Smooth muscle cell (in vitro differentiated cells): Measurements from ENCODE around the gene OR2Y1. TPM values are rescaled to one million over a fixed set of nuclear protein-coding genes. Genes with fewer than 3 reads are reported as not detected.

Experiments
- DNase-seq: peaks from one replicate; lab custom pipeline; 2025; ENCODE audit not compliant: unreplicated experiment; lab: John Stamatoyannopoulos, UW
- H2AFZ ChIP-seq: fragments of 200-600 bp; sonication (generic); 2 replicates; pipeline ENCODE4 v1.6.0; 2016; ENCODE audit warnings: antibody characterized with exemption, low read depth, mild to moderate bottlenecking
- H3F3A ChIP-seq: fragments of 200-600 bp; sonication (generic); 2 replicates; pipeline ENCODE4 v1.6.0; 2017; ENCODE audit warnings: antibody characterized with exemption, low read depth
- H3K27ac ChIP-seq: fragments of 200-600 bp; sonication (generic); 2 replicates; pipeline ENCODE4 v1.5.1; 2016; ENCODE audit warnings: low read depth, mild to moderate bottlenecking
- H3K27me3 ChIP-seq: fragments of 200-600 bp; sonication (generic); 2 replicates; pipeline ENCODE4 v1.6.1; 2016; ENCODE audit warnings: low read depth, mild to moderate bottlenecking
- H3K36me3 ChIP-seq: fragments of 200-600 bp; sonication (generic); 2 replicates; pipeline ENCODE4 v1.5.1; 2016; ENCODE audit warnings: low read depth
- H3K4me1 ChIP-seq: fragments of 200-600 bp; sonication (generic); 2 replicates; pipeline ENCODE4 v1.5.1; 2016; ENCODE audit warnings: low read depth
- H3K4me2 ChIP-seq: fragments of 200-600 bp; sonication (generic); 2 replicates; pipeline ENCODE4 v1.6.0; 2016; ENCODE audit warnings: mild to moderate bottlenecking
- H3K4me3 ChIP-seq: fragments of 200-600 bp; sonication (generic); 2 replicates; pipeline ENCODE4 v1.5.1; 2016; ENCODE audit warnings: mild to moderate bottlenecking
- H3K79me2 ChIP-seq: fragments of 200-600 bp; sonication (generic); 2 replicates; pipeline ENCODE4 v1.6.0; 2016; ENCODE audit warnings: low read depth, mild to moderate bottlenecking
- H3K9ac ChIP-seq: fragments of 200-600 bp; sonication (generic); 2 replicates; pipeline ENCODE4 v1.6.0; 2016; ENCODE audit warnings: low read depth
- H3K9me3 ChIP-seq: fragments of 200-600 bp; sonication (generic); replicated peaks from 2 replicates; pipeline ENCODE4 v1.5.1; 2016; ENCODE audit warnings: low read depth
- H4K20me1 ChIP-seq: fragments of 200-600 bp; sonication (generic); 2 replicates; pipeline ENCODE4 v1.6.0; 2016; ENCODE audit warnings: low read depth
- CTCF ChIP-seq: fragments of 200-600 bp; sonication (generic); IDR thresholded peaks from 2 replicates; pipeline ENCODE4 v1.5.1; 2017; ENCODE audit warnings: borderline replicate concordance, mild to moderate bottlenecking, antibody characterized with exemption; ENCODE audit not compliant: insufficient read depth, poor library complexity, severe bottlenecking
- WGBS: methylation state at CpG from one replicate; pipeline ENCODE4 v1.1.7; 2016; ENCODE audit warnings: low lambda C conversion rate; 5-methylcytosine and 5-hydroxymethylcytosine counted together
- polyA plus RNA-seq: library from polyadenylated mRNA; unstranded; fragments of >200 nt; fragmentation: Nextera tagmentation; extraction: Ambion mirVana; gene quantifications from 2 replicates; pipeline ENCODE4 v1.2.1, GENCODE V29; 2016
- total RNA-seq: library from RNA; depleted of rRNA; stranded (reverse); fragments of >200 nt; gene quantifications from 2 replicates; pipeline ENCODE4 v1.2.3, GENCODE V29; 2014

The OR2Y1 gene
- total and polyA plus RNA-seq, 2 experiments from 2014 or later: not detected

DNA sequence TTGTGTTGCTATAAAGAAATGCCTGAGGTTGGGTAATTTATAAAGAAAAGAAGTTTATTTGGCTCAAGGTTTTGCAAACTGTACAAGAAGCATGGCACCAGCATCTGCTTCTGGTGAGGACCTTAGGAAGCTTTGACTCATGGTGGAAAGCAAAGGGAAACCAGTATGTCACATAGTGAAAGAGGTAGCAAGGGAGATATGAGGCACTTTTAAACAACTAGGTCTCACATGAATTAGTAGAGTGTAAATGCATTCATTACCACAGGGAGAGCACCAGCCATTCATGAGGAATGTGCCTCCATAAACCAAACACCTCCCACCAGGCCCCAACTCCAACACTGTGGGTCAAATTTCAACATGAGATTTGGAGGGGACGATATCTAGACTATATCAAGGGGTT is 40.8 kb downstream of the OR2Y1 start:
- H3K36me3 ChIP-seq: no peaks in the 10 kb centered on the region

DNA sequence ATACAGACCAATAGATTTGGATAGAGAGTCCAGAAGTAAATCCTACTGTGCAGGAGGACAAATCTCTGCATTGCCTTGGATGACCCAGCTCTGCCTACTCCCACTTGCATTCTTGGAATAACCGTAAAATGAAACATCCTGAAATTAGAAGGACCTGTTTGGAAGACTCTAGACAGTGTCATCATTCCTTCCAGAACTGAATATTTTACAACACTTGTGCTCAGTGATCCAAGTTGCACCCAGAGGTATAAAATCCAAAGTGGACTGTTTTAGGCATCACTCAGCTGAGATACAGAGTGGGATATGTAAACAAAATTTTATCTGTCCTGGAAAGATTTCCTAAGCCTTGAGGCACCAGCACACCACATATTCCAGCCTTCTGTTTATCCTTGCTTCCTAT is 43.7 kb downstream of the OR2Y1 start:
- Histone ChIP-seq H3K36me3 (no peaks in the 10 kb centered on the region), H3K9ac (no peak overlapping the region), H3K27me3 (peaks cover 23% of the 10 kb centered on the region), H3K4me1 (no peaks in the 10 kb centered on the region), H3K27ac (no peak overlapping the region), H2AFZ (no peak overlapping the region), H3K79me2 (no peaks in the 10 kb centered on the region), H3K9me3 (no peaks in the 10 kb centered on the region), H3K4me3 (no peak overlapping the region), H4K20me1 (no peaks in the 10 kb centered on the region), H3K4me2 (no peak overlapping the region), H3F3A (no peaks in the 10 kb centered on the region)
- 33% methylated on average over 1 of the region's 1 CpG for WGBS
- no peak for TF ChIP-seq CTCF
- no peak for DNase-seq

More for the DNA sequence above, 40.8 kb downstream of the OR2Y1 start:
- Histone ChIP-seq H3F3A (no peaks in the 10 kb centered on the region), H4K20me1 (no peaks in the 10 kb centered on the region), H3K4me2 (no peak overlapping the region), H2AFZ (no peak overlapping the region), H3K27me3 (no peaks in the 10 kb centered on the region), H3K79me2 (no peaks in the 10 kb centered on the region), H3K9me3 (no peaks in the 10 kb centered on the region), H3K4me3 (no peak overlapping the region), H3K4me1 (no peaks in the 10 kb centered on the region), H3K27ac (no peak overlapping the region), H3K9ac (no peak overlapping the region)
- no peak for DNase-seq
- 96% methylated on average over 1 of the region's 1 CpG for WGBS
- TF ChIP-seq CTCF: no peak

DNA sequence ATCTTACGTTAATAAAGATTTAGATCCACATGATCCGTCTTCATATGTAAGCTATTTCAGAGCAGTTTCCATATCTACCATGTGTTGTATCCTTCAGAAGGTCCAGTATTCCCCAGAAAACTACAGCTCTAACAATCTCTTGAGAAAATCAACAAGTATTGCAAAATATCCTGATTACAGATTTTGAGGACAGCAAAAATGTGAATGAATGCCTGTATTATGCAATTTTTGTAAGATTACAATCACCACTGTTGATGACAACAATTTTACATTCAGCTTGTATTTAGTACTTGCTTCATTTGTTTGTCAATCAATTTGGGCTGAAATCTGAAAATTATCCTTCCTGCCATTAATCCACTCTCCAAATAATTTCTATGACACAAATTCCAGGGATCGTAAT is 47.4 kb downstream of the OR2Y1 start:
- WGBS: 80% methylated on average over 3 of the region's 3 CpGs

More for the DNA sequence above, 47.4 kb downstream of the OR2Y1 start:
- H3K27ac ChIP-seq: no peak overlapping the region
- peaks cover 9% of the 10 kb centered on the region for H3K4me1 ChIP-seq
- no peaks in the 10 kb centered on the region for H3F3A ChIP-seq
- H3K79me2 ChIP-seq: no peaks in the 10 kb centered on the region
- no peak overlapping the region for H3K9ac ChIP-seq
- H4K20me1 ChIP-seq: no peaks in the 10 kb centered on the region
- no peak overlapping the region for H2AFZ ChIP-seq
- no peak overlapping the region for H3K4me3 ChIP-seq
- H3K4me2 ChIP-seq: no peak overlapping the region
- DNase-seq: no peak
- H3K36me3 ChIP-seq: no peaks in the 10 kb centered on the region
- H3K27me3 ChIP-seq: peaks cover 23% of the 10 kb centered on the region
- no peak for TF ChIP-seq CTCF
- H3K9me3 ChIP-seq: no peaks in the 10 kb centered on the region
